Epidermal melanocyte (primary cell): ENCODE data around the gene UBASH3A.

Source experiments
- DNase-seq: peaks from one replicate; pipeline ENCODE4 v3.0.0; 2011; ENCODE audit warnings: low spot score; ENCODE audit not compliant: insufficient read length

Gene UBASH3A

DNA sequence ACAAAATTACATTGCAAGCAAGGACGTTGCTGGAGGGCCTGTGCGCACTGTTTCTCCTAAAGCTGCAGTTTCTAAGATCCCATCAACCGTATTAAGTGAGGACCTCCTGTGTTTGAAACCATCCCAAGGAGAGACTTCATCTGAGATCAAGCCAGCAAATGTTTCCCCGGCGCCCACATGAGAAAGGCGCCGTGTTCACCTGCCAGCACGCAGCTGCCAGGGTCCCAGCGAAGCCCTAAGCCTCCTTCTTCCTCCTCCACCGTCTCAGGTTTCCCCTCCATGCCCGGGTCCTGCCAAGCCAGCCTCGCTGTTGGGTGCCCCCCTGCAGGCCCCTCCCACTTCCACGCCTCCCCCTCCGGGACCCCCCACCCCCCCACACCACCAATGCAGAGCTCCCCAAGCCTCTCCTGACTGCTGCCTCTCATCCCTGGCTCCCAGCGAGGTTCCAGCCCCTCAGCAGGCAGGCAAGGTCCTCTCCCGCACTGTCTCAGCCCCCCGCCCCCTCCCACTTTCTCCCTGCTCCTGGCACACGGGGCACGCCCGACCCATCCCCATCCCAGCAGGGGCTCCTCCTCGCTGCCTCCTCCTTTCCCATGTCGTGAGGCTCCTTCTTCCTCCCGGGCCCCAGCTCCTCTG, 28.7 kb upstream of the UBASH3A start:
- no peak for DNase-seq

DNA sequence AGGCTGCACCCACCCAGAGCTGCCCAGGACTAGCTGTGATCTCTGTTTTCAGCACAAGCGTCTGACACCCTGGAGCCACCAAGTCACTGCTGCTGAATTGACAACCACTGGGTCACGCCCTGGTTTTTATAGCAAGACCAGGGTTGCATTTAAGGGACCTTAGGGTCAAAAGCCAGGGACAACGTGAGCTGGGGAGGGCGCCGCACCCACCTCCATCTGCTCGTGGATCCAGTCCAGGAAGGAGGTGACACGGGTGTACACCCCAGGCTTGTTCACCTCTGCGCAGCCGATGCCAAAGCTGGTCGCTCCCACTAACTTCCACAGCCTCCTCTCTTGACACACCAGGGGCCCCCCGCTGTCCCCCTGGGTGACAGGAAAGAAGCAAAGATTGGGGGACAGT, 28.2 kb upstream of the UBASH3A start:
- no peak for DNase-seq

DNA sequence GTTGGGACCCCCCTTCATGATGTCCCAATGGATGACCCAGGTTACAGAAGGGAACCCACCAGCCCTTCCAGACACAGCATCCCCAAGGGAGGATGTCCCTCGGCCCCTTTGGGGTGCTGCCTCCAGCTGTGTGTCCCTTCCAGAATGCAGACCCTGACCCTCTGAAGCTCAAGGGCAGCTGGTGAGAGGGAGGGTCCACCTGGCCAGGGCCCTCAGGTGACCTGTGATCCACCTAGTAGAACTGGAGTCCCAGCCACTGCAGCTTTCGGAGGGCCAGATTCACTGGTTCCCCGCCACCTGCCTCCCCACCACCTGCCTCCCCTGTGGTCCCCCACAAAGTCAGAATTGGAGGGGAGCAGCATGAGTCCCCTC, 27.8 kb upstream of the UBASH3A start:
- no peak for DNase-seq

DNA sequence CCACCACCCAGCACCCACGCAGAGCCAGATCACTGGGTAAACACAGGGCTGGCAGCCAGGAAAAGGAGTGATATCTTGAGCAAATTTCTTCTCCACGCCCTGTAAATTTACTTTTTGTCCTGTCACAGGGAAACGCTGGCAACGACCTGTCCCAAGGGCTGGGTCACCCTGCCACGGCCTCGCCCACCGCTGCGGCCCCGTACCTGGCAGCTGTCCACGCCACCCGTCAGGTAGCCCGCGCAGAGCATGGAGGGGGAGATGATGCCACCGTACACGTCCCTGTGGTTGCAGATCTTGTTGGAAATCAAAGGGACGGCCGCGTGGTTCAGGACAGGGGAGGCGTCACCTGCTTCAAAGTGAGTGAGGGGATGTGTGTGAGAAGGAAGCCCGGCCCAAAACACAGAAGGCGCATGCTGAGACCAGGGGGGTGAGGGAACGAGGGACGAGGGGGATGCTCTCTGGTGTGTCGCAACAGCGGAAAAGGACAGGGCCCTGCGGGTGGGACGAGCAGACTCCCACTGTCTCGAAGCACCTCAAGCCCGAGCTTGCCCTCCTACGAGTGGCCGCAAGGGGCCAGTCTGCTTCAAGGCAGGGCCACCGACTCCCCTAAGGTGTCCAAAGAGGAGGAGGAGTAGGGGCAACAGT, 27.2 kb upstream of the UBASH3A start:
- no peak for DNase-seq

DNA sequence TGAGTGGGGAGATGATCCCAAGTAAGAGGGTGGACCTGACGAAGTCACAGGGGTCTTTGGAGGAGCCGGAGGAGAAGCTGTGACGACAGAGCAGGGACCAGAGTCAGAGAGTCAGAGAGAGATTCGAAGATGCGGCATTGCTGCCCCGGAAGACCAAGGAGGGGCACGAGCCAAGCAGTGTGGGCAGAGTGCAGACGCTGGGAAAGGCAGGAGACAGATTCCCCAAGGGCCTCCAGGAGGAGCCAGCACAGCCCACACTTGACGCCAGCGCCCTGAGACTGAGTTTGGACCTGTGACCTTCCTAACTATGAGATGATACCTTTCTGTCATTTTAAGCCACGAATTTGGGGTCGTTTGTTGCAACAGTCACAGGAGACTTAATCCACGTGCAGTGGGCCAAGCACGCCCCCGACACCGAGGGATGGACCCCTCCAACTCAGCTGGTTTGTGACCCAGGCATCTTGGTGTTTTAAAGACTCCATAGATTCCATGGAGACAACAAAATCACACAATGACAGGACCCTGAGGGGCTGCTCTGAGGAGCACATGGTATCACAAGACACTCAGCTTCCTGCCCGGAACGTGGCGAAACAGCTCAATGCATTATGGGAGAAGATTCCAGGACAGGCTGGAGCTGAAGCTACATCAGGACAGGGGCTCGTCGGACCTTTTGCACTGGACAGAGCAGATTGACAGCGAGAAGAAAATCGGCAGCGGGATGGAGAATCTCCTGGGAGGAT, 26.3 kb upstream of the UBASH3A start:
- no peak for DNase-seq

DNA sequence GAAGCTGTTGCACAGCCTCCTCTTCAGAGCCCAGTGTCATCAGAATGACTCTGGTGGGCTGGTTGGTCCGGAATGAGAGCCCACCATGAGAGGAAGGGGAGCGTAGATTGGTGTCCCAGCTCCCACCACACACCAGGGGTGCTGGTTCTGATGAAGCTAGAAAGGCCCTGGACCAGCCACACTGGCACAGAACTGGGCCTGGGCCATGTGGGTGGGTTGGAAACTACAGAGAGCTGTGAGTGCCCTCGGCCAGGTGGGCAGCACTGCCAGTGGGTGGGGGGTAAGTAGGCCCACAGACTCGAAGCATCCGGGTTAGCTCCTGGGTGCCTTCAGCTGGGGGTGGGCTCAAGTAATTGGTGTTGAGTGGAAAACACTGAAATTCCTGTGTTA, 25.8 kb upstream of the UBASH3A start:
- DNase-seq, result no peak

DNA sequence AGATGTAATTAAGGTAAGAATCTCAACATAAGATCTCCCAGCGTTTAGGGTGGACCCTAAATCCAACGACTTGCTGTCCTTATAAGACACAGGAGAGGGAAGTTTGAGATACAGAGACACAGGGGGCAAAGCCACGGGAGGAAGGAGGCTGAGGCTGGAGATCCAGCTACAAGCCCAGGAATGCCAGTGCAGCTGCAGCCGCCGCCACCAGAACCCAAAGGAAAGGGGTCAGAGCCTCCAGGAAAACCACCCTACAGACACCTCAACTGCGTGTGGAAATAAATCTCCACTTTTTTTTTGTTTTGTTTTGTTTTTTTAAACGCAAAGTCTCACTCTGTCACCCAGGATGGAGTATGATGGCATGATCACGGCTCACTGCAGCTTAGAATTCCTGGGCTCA, 25.3 kb upstream of the UBASH3A start:
- DNase-seq, result no peak

DNA sequence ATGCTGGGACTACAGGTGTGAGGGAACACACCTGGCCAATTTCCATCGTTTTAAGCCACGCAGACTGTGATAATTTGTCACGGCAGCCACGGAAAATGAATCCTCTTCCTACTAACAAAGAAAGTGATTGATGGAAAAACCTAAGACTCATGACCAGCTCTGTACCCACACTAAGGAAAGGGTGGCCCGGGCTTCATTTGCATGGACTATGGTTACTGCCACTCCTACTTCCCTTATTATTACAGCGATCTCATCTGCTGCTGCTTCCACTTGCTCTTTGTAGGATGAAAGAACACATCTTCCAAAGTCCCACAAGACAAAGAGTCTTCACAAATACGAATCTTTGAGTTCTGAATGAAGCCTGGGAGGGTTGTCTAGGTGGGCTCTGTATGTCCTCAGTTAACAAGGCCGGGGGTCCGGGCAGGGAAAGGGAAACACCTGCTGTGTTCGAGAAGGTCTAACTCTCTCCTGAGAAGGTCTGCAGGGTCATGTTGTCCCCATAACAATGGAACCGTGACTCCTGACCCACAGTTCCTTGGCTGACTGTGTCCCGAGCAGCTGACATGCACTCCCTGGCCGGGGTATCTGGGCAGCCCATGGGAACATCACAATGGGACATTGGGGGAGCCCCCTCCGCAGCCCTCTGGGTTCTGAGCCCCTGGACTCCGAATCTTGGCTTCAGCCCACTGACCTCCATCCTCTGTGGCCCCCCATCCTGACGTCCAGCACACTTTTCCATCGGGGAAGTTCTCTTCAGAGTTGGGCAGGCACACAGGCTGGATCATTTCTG, 24.1 kb upstream of the UBASH3A start:
- no peak for DNase-seq

DNA sequence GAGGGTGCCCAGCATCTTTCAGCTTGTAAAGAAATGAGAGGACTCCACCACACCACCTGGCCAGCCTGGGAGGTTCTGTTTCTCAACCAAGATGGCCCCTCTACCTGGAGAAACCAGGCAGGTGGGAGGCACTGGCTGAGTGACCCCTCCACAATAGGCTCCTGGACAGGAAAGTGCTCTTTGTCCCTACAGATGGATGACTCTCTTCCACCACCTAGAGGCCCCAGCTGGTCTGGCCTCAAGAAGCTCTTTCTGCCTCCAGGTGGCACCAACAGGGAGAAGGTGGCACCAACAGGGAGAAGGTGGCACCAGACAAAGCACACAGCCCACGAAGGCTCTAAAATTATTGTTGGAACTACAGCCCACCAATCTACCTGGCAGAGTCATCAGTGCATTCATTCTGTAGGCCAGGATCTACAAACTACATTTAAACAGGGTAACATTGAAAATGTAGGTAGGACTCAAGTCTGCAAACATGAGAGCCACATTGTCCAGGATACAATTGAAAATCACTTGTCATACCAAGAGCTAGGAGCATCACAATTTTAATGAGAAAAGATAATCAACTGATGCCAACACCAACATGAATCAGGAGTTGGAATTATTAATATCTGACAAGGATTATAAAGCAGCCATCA, 22.2 kb upstream of the UBASH3A start:
- no peak for DNase-seq

DNA sequence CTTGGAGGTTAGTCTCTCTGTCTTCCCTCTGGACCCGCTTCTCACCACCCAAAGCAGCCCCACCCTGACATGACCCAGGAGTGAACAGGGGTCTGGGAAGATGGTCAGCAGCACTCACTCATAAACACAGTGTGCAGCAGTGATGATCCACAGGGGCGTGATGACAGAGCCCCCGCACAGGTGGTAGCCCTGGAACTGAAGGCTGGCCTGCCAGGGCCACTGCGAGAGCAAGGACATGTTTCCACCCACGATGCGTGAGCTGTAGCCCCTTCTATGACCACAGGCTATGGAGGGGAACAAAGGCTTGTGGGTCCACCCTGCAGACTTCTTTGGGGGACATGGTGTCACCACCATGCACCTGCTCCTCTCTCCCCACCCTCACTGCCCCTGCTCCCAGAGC, 20.8 kb upstream of the UBASH3A start:
- no peak for DNase-seq

DNA sequence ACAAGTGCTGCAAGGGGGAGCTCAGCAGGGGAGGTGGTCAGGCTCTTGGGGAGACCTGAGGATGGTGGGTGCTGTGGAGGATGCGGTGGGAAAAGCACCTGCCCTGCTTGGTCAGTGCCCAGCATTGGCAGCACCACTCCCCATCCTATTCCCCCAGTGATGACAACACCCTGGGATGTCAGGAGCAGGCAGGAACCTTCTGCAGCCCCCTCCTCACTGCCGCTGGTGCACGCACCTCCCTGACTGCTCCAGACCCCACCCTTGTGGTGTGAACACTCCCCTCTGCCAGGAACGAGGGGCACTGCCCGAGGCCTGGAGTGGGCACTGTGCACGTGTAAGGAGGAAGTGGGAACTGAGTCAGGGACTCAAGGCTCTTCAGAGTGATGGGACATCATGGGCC, 20.4 kb upstream of the UBASH3A start:
- DNase-seq, result no peak

DNA sequence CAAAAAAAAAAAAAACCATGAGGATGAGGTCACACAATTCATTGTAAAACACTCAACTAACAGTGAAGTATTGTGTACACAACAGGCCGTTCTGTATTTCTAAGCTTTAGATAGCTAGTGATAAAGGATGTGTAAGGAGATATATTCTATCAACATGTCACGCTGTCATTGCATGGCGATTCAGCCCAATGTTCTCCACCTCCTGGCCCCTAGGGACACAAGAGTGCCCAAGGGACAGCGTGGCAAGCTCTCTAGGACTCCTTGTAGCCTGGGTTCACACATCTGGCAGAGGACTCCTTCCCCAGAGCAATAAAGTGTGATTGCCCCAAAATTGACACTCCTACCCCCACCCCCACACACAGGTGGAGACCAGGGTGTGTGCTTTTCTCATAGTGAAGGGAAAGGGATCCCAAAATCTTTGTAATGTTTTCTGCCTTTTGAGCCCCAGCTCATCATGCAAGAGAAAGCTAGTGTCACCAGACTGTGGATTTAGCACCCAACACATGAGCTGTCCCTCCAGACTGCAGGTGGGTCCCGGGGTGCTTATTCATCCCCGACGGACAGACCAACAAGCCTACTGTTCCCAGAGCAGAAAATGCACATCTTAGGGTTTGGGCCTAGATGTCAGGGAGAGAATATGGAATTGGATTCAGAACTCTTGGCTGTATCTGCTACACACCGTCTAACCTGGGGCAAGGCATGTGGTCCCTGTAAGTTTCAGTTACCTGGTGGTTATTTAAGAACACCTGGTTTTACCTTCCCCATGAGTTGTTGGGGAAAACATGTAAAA, 19.4 kb upstream of the UBASH3A start:
- no peak for DNase-seq

DNA sequence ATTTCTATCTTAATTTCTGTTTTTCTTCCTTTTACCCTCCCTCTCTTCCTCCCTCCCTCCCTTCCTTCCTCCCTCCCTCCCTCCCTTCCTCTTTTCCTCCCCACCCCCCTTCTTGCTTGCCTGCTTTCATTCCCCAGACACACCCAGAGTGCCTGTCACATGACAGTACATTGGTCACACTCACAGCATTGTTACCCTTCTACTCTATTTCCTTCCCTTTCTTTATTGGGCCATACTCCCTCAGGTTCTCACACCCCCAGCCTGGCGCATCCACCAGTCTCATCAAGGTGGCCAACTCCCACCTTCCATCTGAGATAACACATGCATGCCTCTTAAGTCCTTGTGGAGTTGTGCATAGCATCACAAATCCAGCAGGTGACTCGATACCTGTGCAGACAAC, 18.7 kb upstream of the UBASH3A start:
- DNase-seq, result no peak

DNA sequence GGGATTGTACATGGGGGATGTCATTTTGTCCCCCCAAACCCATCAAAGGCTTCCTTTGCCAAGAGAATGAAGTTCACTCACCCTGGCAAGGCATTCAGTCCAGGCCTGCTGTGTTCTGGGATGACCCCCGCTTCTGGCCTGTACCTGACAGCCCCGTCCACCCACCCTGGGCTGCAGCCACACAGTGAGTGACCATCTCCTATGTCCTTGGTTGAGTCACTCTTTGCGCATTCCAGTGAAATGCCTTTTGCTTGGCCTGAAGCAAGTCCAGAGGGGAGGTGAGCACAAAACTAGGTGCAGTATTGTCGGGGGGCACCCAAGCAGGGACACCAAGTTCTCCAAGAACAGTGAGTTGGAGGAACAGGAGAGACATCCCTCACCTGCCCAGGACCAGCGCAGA, 18.1 kb upstream of the UBASH3A start:
- DNase-seq, result no peak

DNA sequence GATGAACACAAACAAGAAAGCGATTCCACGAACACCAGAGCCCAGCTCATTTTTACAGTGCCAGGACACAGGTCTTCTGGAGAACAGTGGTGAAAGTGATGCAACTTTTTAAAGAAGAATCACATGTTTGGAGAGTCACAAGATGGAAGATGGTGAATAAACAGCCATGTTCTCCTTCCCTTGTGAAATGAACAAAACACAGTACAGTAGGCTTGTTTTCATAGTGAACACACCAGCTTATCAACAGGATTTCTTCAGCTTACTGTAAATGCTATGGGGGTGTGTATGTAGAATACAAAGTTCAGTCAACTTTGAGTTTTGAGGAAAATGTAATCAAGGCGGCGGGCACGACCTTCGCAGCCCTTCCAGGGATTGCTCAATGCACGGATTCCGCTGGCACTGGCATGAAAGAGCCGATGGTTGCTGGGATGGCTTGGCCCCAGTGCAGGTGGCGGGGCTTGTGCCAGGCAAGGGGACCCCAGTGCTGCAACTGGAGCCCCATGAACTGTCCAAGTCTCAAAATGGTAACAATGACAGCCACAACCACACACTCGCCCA, 17.6 kb upstream of the UBASH3A start:
- DNase-seq, result no peak

DNA sequence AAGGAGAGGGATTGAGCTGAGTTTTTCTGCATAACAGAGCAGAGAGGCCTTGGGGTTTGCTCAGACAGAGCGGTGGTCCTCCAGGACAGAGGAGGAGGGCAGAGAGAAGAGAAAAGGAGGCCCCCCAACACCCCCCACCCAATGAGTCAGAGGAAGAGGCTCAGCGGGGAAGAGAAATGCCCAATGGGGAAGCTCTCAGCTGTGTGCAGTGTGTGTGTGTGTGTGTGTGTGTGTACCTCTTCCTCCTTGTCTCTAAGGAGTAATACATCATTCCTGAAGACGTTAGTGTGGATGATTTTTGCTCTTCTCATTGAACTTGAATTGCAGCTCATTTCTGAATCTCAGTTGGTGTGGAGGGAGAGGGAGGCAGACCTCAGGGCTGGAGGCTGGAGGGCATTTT, 16.5 kb upstream of the UBASH3A start:
- no peak for DNase-seq

DNA sequence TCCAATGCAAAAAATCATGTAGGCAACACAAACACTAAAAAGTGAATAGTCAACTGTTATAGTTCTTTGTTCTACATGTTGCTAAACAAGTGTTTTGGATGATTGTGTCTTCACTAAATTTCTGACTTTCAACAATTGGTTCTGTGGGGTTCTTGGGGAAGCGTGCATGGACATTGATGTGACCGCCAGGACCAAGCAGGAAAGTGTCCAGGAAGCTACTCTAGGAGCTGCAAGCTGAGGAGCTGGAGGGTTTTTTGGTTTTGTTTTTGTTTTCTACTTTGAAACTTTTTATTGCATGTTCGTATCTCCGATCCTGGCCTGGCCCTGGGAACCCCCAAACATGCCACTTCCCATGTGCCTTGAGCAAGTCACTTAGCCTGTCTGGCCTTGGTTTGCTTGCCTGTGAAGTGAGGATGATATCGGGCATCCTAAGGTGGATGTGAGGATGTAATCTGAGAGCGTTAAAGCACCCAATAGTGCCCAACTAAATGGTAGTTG, 15.8 kb upstream of the UBASH3A start:
- no peak for DNase-seq

DNA sequence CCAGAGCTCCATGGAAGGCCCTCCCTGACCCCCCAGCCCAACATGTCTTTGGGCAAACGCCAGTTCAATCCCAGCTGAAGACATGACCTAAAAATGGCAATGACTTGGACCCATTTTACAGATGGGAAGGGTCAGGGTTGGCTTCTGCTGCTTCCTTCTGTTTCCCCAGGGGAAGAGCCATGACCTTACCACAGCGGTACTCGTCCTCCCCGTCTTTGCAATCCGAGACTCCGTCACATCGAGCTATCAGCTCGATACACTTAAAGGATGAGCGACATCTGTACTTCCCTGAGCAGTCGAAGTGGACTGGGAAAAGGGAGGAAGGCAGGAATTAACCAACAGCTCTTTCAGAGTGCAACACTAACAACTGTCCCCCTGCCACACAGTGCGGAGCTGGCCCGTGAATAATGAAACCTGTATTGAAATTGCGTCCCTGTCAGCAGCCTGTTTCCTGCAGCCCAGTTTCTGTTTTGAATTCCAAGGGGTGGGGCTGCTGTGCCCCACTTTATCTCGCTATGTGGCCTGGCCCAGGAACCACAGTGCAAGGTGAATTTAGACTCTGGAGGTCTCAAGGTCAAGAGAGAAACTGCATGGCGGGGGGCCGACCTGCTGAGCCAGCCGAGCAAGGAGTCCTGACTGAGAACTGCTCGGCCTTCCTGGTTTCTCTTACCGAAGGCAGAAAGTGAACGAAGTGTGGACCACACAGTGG, 14.8 kb upstream of the UBASH3A start:
- no peak for DNase-seq

DNA sequence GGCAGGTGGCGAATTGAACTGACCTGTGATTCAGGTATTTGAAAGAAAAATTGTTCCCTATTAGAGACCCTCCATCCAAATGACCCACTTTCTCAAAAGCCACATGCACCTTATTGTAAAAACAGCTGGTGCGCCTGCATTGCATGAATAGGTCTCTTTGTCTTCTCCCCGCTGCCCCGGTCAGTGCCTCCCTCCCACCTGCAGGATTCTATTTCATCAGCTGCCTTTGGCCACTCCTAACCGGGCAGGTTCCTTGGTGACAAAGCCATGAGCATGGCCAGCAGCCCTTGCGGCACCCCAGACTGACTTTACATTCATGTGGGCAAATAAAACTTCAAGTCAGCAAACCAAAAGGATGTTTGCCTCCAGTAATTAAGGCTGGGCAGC, 14.3 kb upstream of the UBASH3A start:
- no peak for DNase-seq

DNA sequence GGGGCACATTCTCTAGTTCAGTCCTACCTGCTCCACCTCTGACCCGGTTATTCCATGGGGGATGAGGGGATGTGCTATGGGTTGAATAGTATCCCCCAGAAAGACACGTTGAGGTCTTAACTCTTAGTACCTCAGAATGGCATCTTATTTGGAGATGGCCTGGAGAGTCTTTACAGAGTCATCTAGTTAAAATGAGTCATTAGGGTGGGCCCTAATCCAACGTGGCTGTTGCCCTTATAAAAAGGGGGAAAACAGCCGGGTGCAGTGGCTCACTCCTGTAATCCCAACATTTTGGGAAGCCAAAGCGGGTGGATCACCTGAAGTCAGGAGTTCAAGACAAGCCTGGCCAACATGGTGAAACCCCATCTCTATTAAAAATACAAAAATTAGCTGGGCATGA, 13.5 kb upstream of the UBASH3A start:
- DNase-seq, result no peak
